ENCODE results near the gene SLC6A18. TPM values are rescaled to one million over a fixed set of nuclear protein-coding genes. Genes with fewer than 3 reads are reported as not detected.

The SLC6A18 gene
- total RNA-seq, 1 donor from 2014 or later: not detected

- DNase-seq (ENCODE audit: low read depth): no peak
- Histone ChIP-seq H3K27me3 (ENCODE audit: control insufficient read depth, insufficient read depth, low read length) (no peaks in the 10 kb centered on the region), H3K36me3 (ENCODE audit: control insufficient read depth, insufficient read depth, low read length) (no peaks in the 10 kb centered on the region), H3K4me3 (ENCODE audit: low read depth, low read length) (no peak overlapping the region)
- no peak for TF ChIP-seq CTCF (IDR thresholded peaks at IDR 0.05; ENCODE audit: insufficient read depth, low read length, poor library complexity, severe bottlenecking)
These were observed 42.9 kb downstream of the SLC6A18 start for GRCh38 chr5:1268056-1268455.

DNA sequence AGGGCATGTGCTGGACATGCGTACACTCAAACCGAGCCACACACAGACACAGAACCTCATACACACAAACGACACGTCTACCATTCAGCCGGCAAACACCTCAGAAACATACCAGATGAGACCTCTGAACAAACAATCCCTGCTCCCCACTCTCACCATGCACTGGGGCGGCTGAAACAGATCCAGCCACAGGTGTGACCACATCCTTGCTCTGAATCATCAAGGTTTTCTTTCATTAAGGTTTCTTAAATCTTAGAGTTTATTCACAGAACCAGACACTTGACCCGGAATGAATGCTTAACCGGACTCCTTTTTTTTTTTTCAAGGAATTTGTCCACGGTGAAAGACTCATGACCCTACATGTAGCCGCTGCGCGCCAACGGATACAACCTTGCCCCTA is 43.5 kb downstream of the SLC6A18 start:
- no peaks in the 10 kb centered on the region for H3K27me3 ChIP-seq (ENCODE audit: control insufficient read depth, insufficient read depth, low read length)
- no peak overlapping the region for H3K4me3 ChIP-seq (ENCODE audit: low read depth, low read length)
- no peaks in the 10 kb centered on the region for H3K36me3 ChIP-seq (ENCODE audit: control insufficient read depth, insufficient read depth, low read length)
- no peak for TF ChIP-seq CTCF (IDR thresholded peaks at IDR 0.05; ENCODE audit: insufficient read depth, low read length, poor library complexity, severe bottlenecking)
- DNase-seq (ENCODE audit: low read depth): no peak

DNA sequence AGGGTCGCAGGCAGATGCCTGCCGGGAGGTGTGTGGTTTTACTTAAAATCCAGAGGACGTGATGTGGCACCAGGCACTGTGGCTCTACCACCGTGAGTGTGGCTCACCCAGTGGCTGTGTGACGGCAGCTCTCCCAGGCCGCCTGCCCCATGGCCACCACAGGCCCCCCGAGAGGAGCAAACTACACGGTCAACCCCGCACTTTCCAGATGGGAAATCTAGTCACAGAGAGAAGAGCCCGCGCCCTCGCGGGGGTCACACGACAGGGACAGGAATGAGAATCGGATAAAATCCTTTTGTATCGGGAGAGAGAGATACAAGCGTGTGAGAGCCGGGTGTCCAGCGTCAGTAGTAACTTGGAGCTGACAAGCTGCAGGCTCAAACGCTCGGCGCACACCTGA is 45.2 kb downstream of the SLC6A18 start:
- TF ChIP-seq CTCF (IDR thresholded peaks at IDR 0.05; ENCODE audit: insufficient read depth, low read length, poor library complexity, severe bottlenecking): no peak
- Histone ChIP-seq H3K36me3 (ENCODE audit: control insufficient read depth, insufficient read depth, low read length) (no peaks in the 10 kb centered on the region), H3K27me3 (ENCODE audit: control insufficient read depth, insufficient read depth, low read length) (no peaks in the 10 kb centered on the region), H3K4me3 (ENCODE audit: low read depth, low read length) (no peak overlapping the region)
- DNase-seq (ENCODE audit: low read depth): no peak

DNA sequence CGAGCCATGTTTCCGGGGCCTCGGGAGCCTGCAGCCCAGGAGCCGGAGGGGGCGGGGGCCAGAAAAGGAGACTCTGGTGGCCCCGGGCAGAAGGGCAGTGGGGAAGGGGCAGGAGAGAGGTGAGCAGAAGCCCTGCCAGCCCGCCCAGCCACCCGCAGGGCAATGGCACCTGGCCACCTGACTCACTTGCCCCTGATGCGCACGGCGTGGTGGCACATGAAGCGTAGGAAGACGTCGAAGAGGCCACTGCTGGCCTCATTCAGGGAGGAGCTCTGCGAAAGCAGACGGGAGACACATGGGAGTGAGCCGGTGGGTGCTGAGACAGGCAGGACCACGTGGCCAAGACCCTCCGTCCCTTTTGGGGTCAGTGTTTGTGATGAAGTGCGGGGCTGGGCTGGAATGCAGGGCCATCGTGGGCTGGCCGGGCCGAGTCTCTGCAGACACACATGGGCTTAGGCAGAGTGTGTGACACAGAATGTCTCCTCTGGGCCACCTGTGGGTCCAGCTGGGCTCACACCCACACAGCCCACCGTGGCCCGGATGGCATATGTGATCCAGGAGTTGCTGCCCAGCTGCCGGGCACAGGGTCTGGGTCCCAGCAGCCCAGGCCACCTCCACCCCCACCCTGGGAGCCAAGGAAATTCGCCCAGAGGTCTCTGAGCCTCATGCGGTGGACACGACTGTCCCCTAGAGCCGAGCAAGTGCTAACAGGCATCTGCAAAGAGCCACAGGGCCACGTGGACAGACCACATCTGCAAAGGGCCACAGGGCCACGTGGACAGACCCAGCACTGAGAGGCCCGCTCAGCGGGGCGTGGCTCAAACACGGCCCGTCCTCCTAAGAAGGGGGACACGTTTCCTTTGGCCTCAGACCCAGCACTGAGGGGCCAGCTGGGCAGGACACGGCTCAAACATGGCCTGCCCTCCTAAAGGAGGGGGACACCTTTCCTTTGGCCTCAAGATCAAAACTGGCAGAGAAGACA is 46.0 kb downstream of the SLC6A18 start:
- no peak for DNase-seq (ENCODE audit: low read depth)
- H3K4me3 ChIP-seq (ENCODE audit: low read depth, low read length): no peak overlapping the region
- TF ChIP-seq CTCF (IDR thresholded peaks at IDR 0.05; ENCODE audit: insufficient read depth, low read length, poor library complexity, severe bottlenecking): no peak

GRCh38 chr5:1272201-1272600 is 47.0 kb downstream of the SLC6A18 start:
- H3K27me3 ChIP-seq (ENCODE audit: control insufficient read depth, insufficient read depth, low read length): no peaks in the 10 kb centered on the region
- TF ChIP-seq CTCF (IDR thresholded peaks at IDR 0.05; ENCODE audit: insufficient read depth, low read length, poor library complexity, severe bottlenecking): no peak
- no peaks in the 10 kb centered on the region for H3K36me3 ChIP-seq (ENCODE audit: control insufficient read depth, insufficient read depth, low read length)
- no peak overlapping the region for H3K4me3 ChIP-seq (ENCODE audit: low read depth, low read length)
- DNase-seq (ENCODE audit: low read depth): no peak

More for the DNA sequence above, 46.0 kb downstream of the SLC6A18 start:
- Histone ChIP-seq H3K27me3 (ENCODE audit: control insufficient read depth, insufficient read depth, low read length) (no peaks in the 10 kb centered on the region), H3K36me3 (ENCODE audit: control insufficient read depth, insufficient read depth, low read length) (no peaks in the 10 kb centered on the region)

All from kidney epithelial cell (primary cell).